Astrocyte (in vitro differentiated cells and primary cell): ENCODE measurements around the gene BCL2. TPM values are rescaled to one million over a fixed set of nuclear protein-coding genes. Genes with fewer than 3 reads are reported as not detected.

Experiments used
- DNase-seq: peaks from one replicate; pipeline ENCODE4 v3.0.0-alpha.2; 2010; ENCODE audit warnings: low read depth
- FAIRE-seq: peaks from 2 replicates; lab custom pipeline; 2011; peaks lifted over from hg19 to GRCh38; lab: Jason Lieb, UNC
- H2AFZ ChIP-seq: 2 replicates; pipeline ENCODE4 v1.6.0; 2012; ENCODE audit warnings: low read depth, low read length, inconsistent platforms
- H3K27ac ChIP-seq: 2 replicates; pipeline ENCODE4 v1.5.1; 2011; ENCODE audit warnings: low read depth, low read length, inconsistent platforms
- H3K27me3 ChIP-seq: 2 replicates; pipeline ENCODE4 v1.6.0; 2011; ENCODE audit warnings: low read length, inconsistent platforms; ENCODE audit not compliant: insufficient read depth
- H3K36me3 ChIP-seq: 2 replicates; pipeline ENCODE4 v1.5.1; 2011; ENCODE audit warnings: low read length, inconsistent platforms; ENCODE audit not compliant: insufficient read depth
- H3K4me1 ChIP-seq: 2 replicates; pipeline ENCODE4 v1.5.1; 2011; ENCODE audit warnings: low read length, inconsistent platforms; ENCODE audit not compliant: insufficient read depth
- H3K4me2 ChIP-seq: 2 replicates; pipeline ENCODE4 v1.6.0; 2012; ENCODE audit warnings: low read length, inconsistent platforms
- H3K4me3 ChIP-seq: 2 replicates; pipeline ENCODE4 v1.5.1; 2011; ENCODE audit warnings: low read depth, mild to moderate bottlenecking, low read length, inconsistent platforms; ENCODE audit not compliant: insufficient read depth
- H3K79me2 ChIP-seq: 2 replicates; pipeline ENCODE4 v1.6.0; 2012; ENCODE audit warnings: mild to moderate bottlenecking, low read length, inconsistent platforms; ENCODE audit not compliant: insufficient read depth
- H3K9ac ChIP-seq: 2 replicates; pipeline ENCODE4 v1.6.0; 2012; ENCODE audit warnings: mild to moderate bottlenecking, low read length, inconsistent platforms
- H3K9me3 ChIP-seq: 2 replicates; pipeline ENCODE4 v1.5.1; 2012; ENCODE audit warnings: low read depth, mild to moderate bottlenecking, low read length, inconsistent platforms; ENCODE audit not compliant: insufficient read depth
- H4K20me1 ChIP-seq: 2 replicates; pipeline ENCODE4 v1.6.0; 2012; ENCODE audit warnings: low read length, inconsistent platforms; ENCODE audit not compliant: insufficient read depth
- H3K27ac Mint-ChIP-seq: one replicate; pipeline ENCODE4 v1.8.0; 2021; ENCODE audit warnings: mild to moderate bottlenecking, mixed read lengths; ENCODE audit not compliant: unreplicated experiment
- H3K27me3 Mint-ChIP-seq: one replicate; pipeline ENCODE4 v1.8.0; 2021; ENCODE audit warnings: low read depth, mixed read lengths; ENCODE audit not compliant: unreplicated experiment
- H3K36me3 Mint-ChIP-seq: one replicate; pipeline ENCODE4 v1.8.0; 2021; ENCODE audit warnings: low read depth, mixed read lengths; ENCODE audit not compliant: unreplicated experiment
- H3K4me1 Mint-ChIP-seq: one replicate; pipeline ENCODE4 v1.8.0; 2021; ENCODE audit warnings: low read depth, mixed read lengths; ENCODE audit not compliant: unreplicated experiment
- H3K4me3 Mint-ChIP-seq: one replicate; pipeline ENCODE4 v1.8.0; 2021; ENCODE audit warnings: mild to moderate bottlenecking, moderate library complexity, mixed read lengths; ENCODE audit not compliant: unreplicated experiment
- H3K9me3 Mint-ChIP-seq: one replicate; pipeline ENCODE4 v1.8.0; 2021; ENCODE audit warnings: mild to moderate bottlenecking, mixed read lengths; ENCODE audit not compliant: unreplicated experiment
- EZH2 ChIP-seq: IDR thresholded peaks from 2 replicates; pipeline ENCODE4 v1.6.1; 2012; ENCODE audit warnings: mild to moderate bottlenecking, low read length, inconsistent platforms; ENCODE audit not compliant: insufficient read depth
- total RNA-seq: library from RNA; stranded (reverse); gene quantifications from 2 replicates; pipeline ENCODE4 v1.2.1, GENCODE V29; 2021
- TF ChIP-seq, protein P1 (sequence below): IDR thresholded peaks from 2 replicates; pipeline ENCODE4 v1.5.1; 2011; ENCODE audit warnings: low read depth, mild to moderate bottlenecking, inconsistent platforms, low read length, moderate library complexity; ENCODE audit not compliant: insufficient read depth

Gene BCL2
- total RNA-seq, 1 donor from 2014 or later, result 1.7 TPM

DNA sequence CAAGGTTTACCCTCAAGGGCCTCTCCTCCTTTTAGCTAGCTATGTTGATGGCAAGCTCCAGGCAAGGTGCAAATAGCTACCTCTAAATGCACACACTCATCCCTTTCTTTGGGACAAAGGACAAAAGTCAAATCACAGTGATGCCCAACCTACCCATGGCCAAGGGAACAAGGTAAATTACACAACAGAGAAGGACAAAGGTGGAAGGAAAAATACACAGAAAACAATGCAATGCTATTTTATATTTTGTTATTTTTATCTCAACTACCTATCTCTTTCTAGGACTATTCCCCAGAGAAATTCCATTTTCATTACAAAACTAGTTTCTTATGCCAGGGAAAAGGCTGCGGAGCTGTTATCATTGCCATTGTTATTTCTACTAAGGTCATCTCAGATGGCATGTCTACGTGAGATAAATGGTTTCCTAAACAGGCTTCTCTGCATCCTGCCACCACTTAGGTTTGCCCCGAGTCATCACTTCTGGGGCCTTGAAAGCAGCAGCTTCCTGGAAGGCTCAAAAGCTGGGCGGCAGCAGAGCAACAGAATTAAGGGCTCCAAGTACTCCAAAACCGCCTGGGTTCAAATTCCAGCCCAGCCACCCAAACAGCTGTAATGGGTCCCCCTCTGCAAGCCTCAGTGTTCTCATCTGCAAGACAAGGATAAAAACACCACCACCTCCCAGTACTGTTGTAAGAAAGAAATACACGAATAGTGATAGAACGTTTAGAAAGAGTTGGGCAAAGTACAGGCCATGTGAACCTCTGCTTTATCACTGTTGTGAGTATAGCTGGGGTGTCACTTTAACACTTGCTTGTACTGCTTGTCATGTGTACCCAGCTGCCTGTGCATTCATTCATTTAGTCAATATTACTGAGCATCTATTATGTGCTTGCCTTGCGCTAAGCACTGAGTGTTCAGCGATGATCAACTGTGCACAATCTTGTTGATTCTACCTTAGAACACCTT, 20.9 kb downstream of the BCL2 start:
- FAIRE-seq, result no peak

DNA sequence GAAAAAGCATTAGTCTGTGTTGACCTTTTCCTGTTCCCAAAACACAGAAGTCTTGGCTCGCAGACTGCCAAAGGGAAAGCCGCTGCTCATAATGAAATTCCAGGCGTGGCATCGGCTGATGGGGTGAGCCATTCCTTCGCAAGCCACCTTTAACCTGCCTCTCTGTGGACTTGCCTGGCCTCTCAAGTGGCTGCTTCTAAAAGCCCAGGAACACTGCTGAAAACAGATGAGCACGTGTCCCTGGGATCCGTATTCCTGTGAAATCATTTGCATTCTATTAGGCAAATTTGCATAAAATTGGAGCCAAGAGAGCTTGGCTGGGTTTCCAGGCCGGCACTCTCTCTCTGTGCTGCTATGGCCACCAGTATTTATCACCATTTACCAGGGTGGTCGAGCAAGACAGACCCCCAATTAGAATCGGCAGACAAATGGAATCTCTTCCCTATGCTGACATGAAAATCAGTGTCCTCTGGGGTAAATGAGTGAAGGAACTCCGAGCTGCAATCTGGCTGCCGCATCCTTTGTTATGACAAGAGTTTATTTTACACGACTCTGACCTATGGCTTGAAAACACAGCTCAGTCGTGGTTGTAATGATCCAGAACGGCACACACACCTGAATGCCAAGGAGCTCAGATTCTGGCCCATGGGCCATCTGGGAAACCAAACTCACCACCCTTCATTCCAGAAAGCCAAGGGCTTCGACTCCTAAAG, 21.7 kb downstream of the BCL2 start:
- no peak for TF ChIP-seq EZH2
- TF ChIP-seq, protein P1, sequence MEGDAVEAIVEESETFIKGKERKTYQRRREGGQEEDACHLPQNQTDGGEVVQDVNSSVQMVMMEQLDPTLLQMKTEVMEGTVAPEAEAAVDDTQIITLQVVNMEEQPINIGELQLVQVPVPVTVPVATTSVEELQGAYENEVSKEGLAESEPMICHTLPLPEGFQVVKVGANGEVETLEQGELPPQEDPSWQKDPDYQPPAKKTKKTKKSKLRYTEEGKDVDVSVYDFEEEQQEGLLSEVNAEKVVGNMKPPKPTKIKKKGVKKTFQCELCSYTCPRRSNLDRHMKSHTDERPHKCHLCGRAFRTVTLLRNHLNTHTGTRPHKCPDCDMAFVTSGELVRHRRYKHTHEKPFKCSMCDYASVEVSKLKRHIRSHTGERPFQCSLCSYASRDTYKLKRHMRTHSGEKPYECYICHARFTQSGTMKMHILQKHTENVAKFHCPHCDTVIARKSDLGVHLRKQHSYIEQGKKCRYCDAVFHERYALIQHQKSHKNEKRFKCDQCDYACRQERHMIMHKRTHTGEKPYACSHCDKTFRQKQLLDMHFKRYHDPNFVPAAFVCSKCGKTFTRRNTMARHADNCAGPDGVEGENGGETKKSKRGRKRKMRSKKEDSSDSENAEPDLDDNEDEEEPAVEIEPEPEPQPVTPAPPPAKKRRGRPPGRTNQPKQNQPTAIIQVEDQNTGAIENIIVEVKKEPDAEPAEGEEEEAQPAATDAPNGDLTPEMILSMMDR, result no peak
- Mint-ChIP-seq H3K9me3 (no peaks in the 10 kb centered on the region), H3K27ac (no peak overlapping the region), H3K4me1 (peaks cover 26% of the 10 kb centered on the region), H3K4me3 (no peak overlapping the region), H3K27me3 (no peaks in the 10 kb centered on the region), H3K36me3 (no peaks in the 10 kb centered on the region)
- FAIRE-seq (no peak), DNase-seq (peak; percentile 7)
- Histone ChIP-seq H3K27ac (no peak overlapping the region), H3K4me2 (peak overlapping the region; percentile 20), H3K4me3 (no peak overlapping the region), H3K4me1 (peaks cover 8% of the 10 kb centered on the region), H3K36me3 (no peaks in the 10 kb centered on the region), H3K9me3 (no peaks in the 10 kb centered on the region), H3K79me2 (no peaks in the 10 kb centered on the region), H4K20me1 (no peaks in the 10 kb centered on the region), H3K27me3 (no peaks in the 10 kb centered on the region), H2AFZ (peak overlapping the region; percentile 5), H3K9ac (no peak overlapping the region)

More for the DNA sequence above, 20.9 kb downstream of the BCL2 start:
- H3K79me2 ChIP-seq, result no peaks in the 10 kb centered on the region
- Mint-ChIP-seq H3K27ac (no peak overlapping the region), H3K4me1 (peaks cover 26% of the 10 kb centered on the region), H3K36me3 (no peaks in the 10 kb centered on the region), H3K27me3 (no peaks in the 10 kb centered on the region), H3K9me3 (no peaks in the 10 kb centered on the region), H3K4me3 (peak overlapping the region; percentile 36)
- H3K27ac ChIP-seq, result no peak overlapping the region
- DNase-seq, result peak; percentile 28
- H3K36me3 ChIP-seq, result no peaks in the 10 kb centered on the region
- H3K9me3 ChIP-seq, result no peaks in the 10 kb centered on the region
- TF ChIP-seq, protein P1, result no peak
- no peak for TF ChIP-seq EZH2
- H3K4me3 ChIP-seq, result no peak overlapping the region
- H3K27me3 ChIP-seq, result no peaks in the 10 kb centered on the region
- H4K20me1 ChIP-seq, result no peaks in the 10 kb centered on the region
- H2AFZ ChIP-seq, result no peak overlapping the region
- no peak overlapping the region for H3K9ac ChIP-seq
- no peak overlapping the region for H3K4me2 ChIP-seq
- H3K4me1 ChIP-seq, result peaks cover 8% of the 10 kb centered on the region
